Activated T-cell treated with anti-CD3 and anti-CD28 coated beads for 4 hours (primary cell): ENCODE results near the gene ZNF296.

Experiments used
- DNase-seq: peaks from one replicate; pipeline ENCODE4 v3.0.0-alpha.2; 2020

The ZNF296 gene

DNA sequence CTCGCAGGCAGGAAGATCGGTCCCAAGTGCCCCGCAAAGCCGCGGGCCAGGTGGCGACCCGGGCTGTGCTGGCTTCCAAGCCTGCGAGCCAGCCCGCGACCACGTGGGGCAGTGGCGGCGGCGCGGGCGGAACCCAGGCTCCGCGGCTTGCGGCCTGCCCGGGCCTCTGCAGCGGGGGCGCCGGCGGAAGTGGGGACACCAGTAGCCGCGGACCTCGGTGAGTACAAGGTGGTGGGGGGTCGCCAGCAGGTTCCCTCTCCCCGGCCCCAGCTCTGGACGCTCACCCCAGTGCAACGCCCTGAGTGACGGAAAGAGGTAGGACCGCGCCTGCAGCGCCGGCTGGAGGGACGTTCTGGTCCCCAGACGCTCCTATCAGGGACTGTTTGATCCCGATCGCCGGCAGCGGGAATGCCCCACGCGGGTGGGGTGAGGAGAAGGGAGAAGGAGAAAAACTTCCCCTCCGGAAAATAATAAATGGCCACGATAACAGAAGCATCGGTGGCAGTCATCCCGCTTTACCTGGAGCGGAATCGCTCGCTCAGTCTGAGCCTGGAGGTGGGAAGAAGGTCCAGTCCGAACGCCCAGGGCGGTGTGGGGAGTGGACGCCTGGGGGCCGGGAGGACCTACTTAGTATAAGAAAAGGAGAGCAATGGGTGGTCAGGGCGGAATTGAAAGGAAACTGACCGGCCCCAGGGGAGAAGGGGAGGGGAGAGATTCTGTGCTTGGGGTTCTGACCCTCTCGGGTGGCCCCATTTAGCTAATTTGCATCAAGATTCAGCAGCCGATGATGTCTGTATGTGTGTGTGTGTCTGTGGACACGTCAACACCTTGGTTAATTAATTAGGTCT is 3.0 kb upstream of the ZNF296 start, which contains the start of gene GEMIN7:
Gene GEMIN7 (plus strand): TSS at position 198 of the 848 bp plus-strand sequence. CDS start 10,855 bp downstream, outside the sequence.
- DNase-seq: peak; percentile 64

DNA sequence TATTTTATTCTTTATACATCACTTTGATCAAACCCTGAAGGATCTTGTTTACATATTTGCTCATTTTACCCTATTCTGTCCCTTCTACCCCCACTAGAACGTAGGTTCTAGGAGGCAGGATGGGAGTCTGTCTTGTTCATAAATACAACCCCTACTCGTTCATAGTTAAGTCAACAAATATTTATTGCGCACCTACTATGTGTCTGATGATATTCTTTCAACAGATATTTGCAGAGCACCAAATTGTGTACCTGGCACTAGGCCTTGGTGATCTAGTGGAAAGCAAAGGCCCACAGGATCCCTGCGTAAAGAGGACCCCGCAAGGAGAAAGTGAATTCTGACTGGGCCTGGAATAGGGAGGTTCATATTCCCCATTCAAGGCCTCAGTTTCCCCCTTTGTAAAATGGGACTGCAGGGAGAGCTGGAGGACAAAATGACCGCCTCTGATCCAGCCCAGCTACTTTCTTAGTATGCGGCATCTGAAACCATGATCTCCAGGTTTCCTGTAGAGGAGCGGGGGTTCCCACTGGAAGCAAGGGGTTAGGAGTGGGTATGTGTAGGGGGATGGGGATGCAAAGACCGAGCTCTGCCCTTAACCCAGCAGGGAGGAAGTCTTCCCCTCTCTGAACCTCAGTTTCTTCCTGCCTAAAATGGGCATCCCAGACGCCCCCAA is 2.2 kb upstream of the ZNF296 start:
- DNase-seq: peak; percentile 7

DNA sequence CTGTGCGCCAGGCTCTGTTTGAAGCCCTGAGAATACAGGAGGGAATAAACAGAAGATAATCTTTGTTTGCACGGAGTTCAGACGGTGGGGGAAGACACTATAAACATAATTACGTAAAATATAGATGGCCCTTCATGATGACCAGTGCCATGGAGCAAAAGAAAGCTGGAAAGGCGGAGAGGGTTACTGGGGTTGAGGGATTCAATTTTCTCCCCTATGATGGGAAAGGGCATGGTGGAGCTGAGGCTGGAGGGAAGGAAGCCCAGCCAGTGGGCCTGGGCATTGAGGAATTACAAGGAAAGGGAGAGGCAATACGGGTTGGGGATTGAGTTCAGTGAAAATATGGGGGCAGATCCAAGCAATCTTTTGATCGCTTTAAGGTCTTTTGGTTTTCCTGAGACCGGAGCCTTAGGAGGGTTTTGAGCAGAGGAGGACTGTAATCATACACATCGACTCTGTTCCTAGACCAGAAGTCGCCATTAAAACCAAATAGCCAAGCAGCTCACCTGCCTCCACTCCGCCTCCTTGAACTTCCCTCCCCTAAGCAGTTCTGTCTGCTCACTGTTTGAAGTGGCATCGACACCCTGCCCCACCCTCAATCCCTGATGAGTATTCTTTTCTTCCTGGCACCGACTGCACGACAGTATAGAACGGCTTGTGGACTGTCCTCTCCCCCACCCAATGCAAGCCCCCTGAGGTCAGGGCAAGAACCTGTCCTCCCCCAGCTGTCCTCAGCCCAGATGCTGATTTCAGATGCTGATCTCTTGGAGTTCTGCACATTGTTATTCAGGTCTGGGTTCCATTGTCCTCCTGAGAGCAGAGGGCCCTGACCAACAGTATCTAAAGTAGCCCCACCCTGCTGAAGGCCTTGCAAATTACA is 813 bp upstream of the ZNF296 start:
- no peak for DNase-seq

DNA sequence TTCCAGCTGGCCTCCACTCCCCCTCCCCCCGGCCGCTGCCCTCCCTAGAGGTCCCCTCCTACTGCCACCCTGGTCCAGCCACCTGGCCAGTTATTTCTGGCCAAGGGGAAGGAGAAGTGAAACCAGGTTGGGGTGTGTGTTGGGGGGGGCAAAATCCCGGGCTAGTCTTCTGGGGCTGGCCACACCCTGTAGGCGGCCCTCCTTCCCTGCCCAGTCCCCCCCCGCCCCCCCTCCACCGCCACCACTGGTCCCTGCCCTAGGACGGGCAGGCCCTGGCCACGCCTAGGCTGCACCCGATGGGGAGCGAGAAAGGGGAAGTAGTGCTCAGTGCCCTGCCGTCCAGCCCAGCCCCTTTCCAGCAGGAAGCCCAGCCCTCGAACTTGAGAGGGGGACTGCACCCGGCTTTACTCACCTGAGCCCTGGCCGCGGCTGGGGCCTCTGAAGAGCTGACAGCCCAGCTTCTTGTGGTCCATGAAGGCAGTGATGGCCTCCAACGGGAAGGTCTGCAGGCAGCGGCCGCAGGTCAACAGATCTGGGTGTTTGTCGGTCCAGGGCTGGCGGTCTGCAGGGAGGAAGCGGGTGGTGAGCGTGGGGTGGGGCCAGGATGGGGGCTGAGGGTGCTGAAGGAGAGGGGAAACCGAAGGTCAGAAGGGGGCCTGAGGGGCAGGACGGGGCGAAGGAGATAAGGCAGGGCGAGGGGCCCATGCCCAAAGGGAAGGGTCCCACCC is 813 bp downstream of the ZNF296 start:
- no peak for DNase-seq

DNA sequence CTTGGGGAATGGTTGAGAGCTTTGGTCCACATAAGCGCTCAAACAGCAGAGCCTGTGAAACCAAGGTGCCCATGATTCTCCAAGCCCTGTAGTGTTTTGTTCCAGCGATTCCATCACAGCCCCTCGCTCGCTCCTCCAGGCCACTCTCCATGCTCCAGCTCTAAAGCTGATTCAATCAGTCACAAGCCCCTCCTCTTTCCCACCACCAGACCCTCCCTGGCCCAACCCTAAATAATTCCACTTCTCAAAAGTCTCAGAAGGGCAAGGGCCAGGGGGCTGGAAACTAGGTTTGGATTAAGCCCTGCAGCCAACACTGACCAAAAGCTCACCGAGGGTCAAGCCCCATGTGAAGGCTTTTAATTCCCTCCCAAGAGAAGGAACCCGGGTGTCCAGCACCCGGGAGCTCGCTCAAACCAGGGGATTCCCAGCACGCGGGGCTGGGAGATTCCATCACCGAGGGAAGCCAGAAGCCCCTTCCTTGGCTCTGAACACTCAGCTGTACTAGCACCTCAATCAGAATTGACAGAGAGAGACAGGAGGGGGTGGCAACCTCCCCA is 1.5 kb downstream of the ZNF296 start:
- DNase-seq: no peak

DNA sequence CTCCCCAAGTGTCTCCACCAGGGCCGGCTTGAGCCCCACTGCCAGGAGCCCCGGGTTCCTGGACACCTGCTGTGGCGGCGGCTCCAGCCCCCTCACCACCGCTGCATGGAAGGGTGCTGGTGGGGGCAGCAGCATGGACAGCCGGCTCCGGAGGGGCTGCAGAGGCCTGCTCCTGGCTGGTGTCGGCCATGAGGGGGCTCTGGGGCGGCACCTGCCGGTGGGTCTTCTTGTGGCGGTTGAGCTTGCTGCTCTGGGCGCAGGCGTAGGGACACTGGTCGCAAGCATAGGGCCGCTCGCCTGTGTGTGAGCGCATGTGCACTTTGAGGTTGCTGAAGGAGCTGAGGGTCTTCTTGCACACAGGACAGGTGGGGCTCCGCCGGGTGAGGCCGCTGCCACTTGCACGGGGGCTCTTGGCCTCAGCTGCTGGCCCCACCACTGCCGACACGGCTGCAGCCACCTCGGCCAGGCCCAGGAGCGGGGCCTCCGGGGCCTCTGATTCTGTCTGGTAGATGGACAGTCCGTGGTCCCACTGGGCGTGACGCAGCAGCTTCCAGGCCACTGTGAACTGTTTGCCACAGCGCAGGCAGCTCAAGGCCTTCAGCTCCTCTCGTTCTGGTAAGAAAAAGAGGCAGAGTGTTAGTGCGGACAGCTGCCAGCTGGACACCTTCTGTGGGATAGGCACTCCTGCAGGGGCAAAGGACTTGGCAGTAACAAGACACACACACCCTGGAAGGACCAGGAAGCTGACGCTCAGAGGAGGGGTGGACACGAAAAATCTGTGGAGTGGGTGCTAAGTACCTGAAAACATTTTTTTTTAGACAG is 4.1 kb downstream of the ZNF296 start:
- DNase-seq: no peak

DNA sequence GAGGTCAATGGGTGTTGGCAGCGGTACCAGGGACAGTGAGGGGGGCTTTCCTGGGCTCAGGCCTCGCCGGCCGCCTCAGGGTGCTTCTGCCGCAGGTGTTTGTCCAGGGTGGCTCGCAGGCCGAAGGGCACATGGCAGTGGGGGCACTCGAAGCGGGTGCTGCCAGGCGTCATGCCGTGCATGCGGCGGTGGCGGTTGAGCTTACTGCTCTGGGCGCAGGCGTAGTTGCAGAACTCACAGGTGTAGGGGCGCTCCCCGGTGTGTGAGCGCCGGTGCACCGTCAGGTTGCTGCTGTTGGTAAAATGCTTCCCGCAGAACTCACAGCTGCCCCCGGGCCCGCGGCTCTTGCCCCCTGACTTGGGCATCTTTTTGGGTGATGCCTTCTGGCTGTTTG is 4.7 kb downstream of the ZNF296 start:
- DNase-seq: no peak

DNA sequence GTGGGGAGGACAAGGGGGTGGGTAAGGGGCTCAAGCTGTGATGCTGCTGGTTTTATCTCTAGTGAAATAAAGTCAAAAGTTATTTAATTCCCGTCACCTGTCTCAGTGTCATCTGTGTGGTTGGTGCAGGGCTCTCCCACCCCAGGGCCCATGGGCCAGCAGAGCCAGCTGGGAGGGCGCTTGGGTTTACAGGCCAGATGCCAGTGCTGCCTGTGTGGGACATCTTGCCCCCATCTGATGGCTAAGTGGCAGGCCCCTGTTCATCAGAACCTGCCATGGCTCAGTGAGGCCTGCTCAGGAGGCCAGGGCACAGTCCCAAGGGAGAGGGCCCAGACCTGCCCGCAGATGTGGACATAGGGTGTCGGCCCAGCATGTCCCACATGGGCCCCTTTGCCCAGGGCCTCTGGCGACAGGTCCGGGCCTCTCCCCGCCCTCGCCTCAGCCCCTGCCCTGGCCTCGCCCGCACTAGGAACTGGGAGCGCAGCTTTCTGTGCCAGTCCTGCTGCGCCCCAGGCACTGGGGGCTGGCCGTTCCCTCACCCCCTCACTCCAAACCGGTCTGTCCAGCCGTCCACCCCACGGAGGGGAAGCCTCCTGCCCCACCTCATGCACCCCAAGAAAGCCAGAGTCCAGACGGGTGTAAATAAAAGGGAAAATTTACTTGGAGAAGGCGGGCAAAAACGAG is 5.3 kb downstream of the ZNF296 start:
- DNase-seq: no peak

DNA sequence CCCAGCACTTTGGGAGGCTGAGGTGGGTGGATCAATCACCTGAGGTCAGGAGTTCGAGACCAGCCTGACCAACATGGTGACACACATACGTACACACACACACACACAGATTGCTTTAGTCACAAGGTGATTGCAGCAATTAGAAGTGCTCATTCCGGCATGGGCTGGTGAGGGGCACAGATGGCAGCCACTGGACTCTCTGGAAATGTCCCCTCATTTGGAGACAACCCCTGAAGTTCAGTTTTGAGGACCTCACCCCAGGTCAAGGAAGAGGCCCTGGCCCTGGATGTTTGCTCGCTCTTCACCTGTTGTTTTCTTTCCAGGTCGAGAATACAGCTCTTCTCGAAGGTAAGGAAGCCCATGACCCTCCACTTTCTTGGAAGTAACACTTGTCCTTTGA is 6.1 kb downstream of the ZNF296 start:
- DNase-seq: no peak

DNA sequence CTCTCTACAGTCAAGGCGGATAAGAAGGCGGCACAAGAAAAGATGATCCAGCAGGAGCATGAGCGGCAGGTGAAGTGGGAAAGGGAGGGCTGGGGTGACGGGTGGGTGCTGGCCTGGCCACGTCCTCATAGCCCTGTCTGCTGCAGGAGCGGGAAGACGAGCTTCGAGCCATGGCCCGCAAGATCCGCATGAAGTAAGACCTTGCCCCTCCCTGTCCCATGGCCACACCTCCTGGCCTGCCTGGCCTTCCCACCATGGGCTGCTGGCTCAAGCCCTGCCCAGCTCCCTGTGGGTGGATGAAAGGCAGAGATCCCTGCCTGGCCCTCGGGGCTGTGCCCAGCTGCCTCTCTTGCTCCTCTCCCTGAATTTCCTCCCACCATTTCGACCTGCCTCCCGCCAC is 7.2 kb downstream of the ZNF296 start:
- DNase-seq: no peak

DNA sequence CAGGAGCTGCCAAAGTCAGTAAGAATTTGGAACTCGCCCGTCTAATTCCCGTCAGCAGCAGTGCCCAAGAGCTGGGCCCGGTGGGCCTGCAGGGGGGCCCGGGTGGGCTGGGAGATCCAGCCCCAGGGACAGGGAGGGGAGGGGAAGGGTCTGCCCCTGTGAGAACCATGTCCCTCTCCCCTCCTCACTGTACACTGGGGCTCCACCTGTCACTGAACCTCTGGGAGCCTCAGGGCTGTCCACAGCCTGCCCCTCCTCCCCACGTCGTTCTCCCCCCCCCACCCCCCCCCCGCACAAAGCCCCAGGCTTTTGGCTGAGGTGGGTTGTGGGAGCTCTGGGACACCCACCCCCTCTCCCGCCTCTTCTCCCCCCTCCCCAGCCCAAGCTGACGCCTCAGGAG is 8.2 kb downstream of the ZNF296 start:
- DNase-seq: no peak

DNA sequence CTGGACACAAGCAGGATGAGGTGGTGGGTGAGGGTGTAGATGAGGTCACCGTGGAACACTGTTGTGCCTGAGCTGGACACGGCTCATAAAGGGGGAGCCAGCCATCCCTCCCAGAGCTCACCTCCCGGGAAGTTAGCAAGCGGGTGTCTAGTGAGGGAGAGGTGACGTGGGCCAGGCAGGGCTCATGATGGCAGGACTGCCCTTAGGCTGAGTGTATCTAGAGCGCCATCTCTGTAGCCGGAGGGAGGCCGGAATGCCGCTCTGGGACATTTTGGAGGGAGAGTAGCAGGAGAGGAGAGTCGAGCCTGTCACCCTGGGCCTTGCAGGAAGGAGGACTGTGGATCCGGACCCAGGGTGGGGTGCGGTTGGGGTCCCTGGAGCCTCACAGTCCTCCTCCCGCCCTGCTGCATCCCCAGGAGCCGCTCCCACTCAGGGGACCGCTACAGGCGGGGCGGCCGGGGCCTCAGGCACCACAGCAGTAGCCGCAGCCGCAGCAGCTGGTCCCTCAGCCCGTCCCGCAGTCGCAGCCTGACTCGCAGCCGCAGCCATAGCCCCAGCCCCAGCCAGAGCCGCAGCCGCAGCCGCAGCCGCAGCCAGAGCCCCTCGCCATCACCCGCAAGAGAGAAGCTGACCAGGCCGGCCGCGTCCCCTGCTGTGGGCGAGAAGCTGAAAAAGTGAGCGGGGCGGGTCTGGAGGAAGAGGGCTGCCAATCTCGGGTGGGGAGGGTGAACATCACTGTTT is 9.2 kb downstream of the ZNF296 start:
- DNase-seq: no peak

DNA sequence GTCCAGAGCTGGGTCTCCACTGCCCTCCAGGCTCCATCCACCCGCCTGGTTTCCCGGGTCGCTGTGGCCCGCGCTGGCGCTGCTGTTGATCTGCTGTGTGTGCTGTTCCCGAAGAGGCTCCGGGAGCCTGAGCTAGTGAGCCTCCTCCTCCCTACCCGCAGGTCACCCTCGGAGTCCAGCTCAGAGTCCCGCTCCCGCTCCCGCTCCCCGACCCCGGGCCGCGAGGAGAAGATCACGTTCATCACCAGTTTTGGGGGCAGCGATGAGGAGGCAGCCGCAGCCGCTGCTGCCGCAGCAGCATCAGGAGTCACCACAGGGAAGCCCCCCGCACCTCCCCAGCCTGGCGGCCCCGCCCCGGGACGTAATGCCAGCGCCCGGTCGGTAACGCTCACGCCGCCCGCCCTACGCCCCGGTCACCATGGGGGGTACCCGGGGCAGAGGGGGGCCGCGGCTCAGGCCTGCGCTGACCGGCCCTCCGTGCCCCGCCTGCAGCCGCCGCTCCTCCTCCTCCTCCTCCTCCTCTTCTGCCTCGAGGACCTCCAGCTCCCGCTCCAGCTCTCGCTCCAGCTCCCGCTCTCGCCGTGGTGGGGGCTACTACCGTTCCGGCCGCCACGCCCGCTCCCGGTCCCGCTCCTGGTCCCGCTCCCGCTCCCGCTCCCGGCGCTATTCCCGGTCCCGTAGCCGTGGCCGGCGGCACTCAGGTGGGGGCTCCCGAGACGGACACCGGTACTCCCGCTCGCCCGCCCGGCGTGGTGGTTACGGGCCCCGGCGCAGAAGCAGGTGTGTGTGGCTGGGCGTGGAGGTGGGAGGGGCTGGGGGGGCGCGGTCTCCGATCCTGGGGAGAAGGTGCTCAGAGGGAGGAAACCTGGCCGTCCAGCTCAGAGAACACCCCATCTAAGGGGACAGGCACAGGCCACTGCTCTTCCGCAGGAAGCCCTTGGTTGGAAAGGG is 12.2 kb downstream of the ZNF296 start:
- no peak for DNase-seq

DNA sequence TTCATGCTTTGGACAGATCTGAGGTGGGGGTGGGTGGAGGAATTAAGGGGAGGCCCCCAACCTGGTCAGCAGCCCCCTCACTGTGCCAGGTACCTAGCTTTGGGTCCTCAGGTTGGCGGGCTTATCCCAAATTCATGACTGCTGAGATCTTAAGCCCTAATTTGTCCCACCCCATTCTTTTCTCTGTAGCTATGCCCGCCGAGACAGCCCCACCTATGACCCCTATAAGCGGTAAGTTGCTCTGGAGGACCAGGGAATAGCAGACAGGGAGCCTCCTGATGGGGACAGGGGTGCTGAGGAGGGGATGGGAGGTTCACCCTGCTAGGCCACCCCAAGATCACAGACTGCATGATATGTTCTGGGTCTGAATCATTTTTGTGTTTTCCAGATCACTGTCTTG is 14.3 kb downstream of the ZNF296 start:
- no peak for DNase-seq

DNA sequence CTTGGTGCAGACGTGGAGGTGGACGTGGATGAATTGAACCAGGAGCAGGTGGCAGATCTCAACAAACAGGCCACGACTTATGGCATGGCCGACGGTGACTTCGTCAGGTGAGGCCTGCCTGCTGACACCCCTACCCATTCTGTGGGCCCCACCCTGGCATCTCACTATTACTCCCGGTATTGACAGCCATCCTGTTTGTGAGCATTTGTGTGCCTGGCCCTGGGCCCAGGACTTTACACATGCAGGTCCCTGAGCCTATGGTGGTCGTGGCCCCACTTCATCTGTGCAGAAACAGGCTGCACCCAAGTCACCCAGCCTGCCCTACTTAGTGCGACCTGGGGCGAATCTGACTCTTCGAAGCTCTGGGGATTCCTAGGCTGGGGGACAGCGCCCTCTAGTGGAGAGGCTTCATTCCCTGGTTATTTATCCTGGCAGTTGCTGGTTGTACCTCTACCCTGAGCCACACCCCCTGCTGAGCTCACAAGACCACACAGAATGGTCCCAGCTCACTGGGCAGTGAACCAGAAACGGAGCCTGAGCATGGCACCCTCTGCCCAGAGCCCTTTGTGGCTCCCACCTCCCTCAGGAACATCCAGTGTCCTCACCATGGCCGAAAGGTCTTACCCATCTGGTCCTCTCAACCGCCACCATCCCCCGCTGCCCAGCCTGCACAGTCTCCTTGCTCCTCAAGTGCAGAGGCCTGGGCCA is 16.9 kb downstream of the ZNF296 start:
- peak; percentile 74 for DNase-seq

DNA sequence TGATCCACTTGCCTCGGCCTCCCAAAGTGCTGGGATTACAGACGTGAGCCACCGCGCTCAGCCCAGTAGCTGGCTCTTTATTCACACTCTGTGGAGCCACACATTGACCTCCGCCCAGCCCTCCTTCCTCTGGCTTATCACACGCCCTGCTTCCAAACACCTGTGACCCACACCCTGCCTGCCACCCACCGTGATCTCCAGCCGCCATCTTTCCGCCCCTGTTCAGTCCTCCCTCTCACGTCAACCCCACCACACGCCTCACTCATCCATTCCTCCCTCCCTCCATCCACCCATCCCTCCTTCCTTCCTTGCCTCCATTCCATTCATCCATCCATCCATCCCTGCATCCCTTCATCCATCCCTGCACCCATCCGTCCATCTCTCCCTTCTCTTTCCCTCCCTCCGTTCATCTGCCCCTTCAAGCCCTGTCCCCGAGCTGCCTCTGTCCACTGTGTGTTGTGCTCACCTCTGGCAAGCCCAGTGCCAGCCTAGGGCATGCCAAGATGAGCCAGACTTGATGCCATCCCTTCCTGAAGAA is 17.6 kb downstream of the ZNF296 start:
- DNase-seq: no peak

DNA sequence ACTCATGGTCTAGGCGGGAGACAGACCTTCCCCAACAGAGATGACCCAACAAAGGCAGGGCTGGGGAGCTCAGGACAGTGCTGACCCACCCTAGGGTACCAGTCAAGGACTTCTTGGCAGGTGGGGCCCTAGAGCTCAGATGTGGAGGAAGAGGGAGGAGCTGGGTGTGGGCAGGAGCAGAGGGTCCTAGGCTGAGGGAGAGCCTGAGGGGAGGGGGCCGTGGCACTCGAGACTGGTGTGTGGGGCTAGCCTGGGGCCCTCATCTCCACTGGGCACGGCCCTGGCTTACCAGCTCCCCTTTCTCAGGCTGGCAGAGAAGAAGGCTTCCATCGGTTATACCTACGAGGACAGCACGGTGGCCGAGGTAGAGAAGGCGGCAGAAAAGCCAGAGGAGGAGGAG is 18.8 kb downstream of the ZNF296 start:
- DNase-seq: no peak

DNA sequence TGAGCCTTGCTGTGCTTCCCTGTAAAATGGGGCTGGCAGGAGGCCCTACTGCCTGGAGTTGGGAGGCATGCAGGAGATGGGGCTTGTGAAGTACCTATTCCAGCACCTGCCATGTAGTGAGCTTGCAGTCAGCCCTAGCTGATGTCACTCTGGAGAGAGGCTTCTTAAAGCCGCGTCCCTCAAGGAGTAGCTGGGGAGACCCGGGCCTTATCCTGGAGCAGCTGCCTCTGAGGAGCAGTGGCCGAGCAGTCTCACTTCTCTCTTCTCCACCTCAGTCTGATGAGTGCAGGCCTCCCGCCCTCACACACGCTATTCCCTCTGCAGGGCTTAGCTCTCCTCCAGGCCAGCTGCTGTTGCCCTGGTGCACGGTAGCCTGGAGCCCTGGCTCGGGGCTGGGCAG is 19.4 kb downstream of the ZNF296 start:
- DNase-seq: no peak
